Esophagus squamous epithelium (tissue), 5 donors: ENCODE data around the gene PRCC. TPM values are rescaled to one million over a fixed set of nuclear protein-coding genes. Genes with fewer than 3 reads are reported as not detected.

Source experiments
- DNase-seq: peaks from one replicate; lab custom pipeline; 2025; lab: John Stamatoyannopoulos, UW
- H3K27ac ChIP-seq, 4 donors: fragments of 200-600 bp; sonication (generic); one replicate each; pipeline ENCODE4 v1.5.1; 2016 to 2019; ENCODE audit warnings: mild to moderate bottlenecking in 1 of 4
- H3K27me3 ChIP-seq, 4 donors: fragments of 200-600 bp; sonication (generic); 1 replicate in 3 of 4; 2 replicates in 1 of 4; pipeline versions ENCODE4 v1.5.1 to v1.6.0; 2017 to 2021; ENCODE audit warnings: antibody characterized with exemption in 1 of 4
- H3K36me3 ChIP-seq, 3 donors: fragments of 200-600 bp; sonication (generic); one replicate each; pipeline ENCODE4 v1.5.1; 2016 to 2019
- H3K4me1 ChIP-seq, 3 donors: fragments of 200-600 bp; sonication (generic); one replicate each; pipeline ENCODE4 v1.5.1; 2017 to 2019
- H3K4me3 ChIP-seq, 4 donors: fragments of 200-600 bp; sonication (generic); 1 replicate in 3 of 4; 2 replicates in 1 of 4; pipeline ENCODE4 v1.5.1; 2016 to 2019; ENCODE audit warnings: mild to moderate bottlenecking in 2 of 4, moderate library complexity in 1 of 4
- H3K9me3 ChIP-seq, 3 donors: fragments of 200-600 bp; sonication (generic); one replicate each; pipeline ENCODE4 v1.5.1; 2016 to 2019
- POLR2A ChIP-seq, 4 donors: fragments of 450-650 bp; IDR thresholded peaks; one replicate each; pipeline ENCODE4 v1.6.1; 2017; ENCODE audit warnings: antibody characterized with exemption in 4 of 4, mild to moderate bottlenecking in 4 of 4, moderate library complexity in 3 of 4
- WGBS, 2 donors: methylation state at CpG; one replicate each; pipeline ENCODE4 v1.1.5; 2018; 5-methylcytosine and 5-hydroxymethylcytosine counted together
- intact Hi-C: fragments of 100-400 bp; cut with DNase I; formaldehyde crosslinking; loops from one replicate; pipeline ENCODE4 v1.15.0; 2022
- total RNA-seq, 4 donors: library from RNA; depleted of rRNA; stranded (reverse); fragments of >200 nt; gene quantifications; one replicate each; pipeline ENCODE4 v1.1.0, GENCODE V29; 2016
- TF ChIP-seq, protein P1 (sequence below), 6 experiments: fragments of 450-650 bp in 4 of 6; fragments of 200-600 bp in 2 of 6; sonication (generic) in 2 of 6; IDR thresholded peaks; one replicate each; pipeline ENCODE4 v1.5.1; 2016 to 2019; ENCODE audit warnings: antibody characterized with exemption in 6 of 6, mild to moderate bottlenecking in 4 of 6, moderate library complexity in 4 of 6
- donor health status: DM: yes; HTN: yes; CAD: no.

PRCC gene
- total RNA-seq, 4 donors from 2014 or later = 35.6 to 42.6 (median 38.3) TPM

DNA sequence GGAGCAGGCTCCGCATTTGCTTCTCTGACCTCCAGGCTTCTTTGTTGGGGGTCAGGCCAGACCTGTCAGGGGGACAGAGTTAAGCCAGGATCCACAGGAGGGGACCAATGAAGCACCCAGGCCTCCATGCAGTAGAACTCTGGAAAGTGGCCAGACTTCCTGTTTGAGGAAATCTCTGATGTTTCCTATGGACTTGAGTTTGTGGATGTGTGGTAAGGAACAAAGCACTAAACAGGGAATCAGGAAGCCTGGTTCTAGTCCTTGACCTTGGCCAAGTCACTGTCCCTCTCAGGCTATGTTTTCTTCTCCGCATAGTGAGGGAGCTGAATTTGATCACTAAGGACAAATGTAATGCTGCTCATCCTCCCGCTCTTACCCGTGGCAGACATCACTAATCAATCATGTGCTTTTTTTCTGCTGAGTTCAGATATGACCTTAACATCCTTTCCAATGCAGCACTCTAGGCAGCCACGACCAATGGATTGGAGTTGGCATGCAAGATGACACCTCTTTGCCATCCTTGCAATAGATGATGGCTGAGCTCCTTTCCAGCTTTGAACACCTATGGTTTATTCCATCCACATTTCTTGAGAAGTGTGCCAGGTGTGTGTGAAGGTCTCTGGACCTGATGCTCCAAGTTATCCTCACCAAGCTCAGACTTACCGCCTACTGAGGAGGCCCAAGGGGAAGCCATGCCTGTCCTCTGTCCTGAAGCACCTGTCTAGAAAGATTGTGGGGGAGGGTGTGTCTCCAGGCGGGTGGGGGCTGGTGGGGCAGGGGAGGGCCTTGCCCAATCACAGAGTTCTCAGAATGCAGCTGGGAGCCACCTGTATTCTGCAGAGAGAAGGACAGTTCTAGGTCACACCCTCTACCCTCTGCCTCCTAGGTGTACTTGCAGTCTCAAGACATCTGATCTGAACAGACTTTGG, 39.4 kb downstream of the PRCC start:
- 48 to 61% methylated on average over 4 to 5 of the region's 7 CpGs for WGBS, 2 donors
- Histone ChIP-seq H3K9me3 (no peaks in the 10 kb centered on the region), H3K4me3 (no peak overlapping the region), H3K4me1 (peaks cover 9 to 45% (median 29%) of the 10 kb centered on the region in 3 donors), H3K36me3 (peaks cover 0 to 5% (median under 1%) of the 10 kb centered on the region in 3 donors), H3K27ac (peak overlapping the region in 2 of 4 donors; percentile 14 to 35), H3K27me3 (no peaks in the 10 kb centered on the region)
- DNase-seq = no peak
- intact Hi-C loops = no loop called here
- TF ChIP-seq, protein P1, sequence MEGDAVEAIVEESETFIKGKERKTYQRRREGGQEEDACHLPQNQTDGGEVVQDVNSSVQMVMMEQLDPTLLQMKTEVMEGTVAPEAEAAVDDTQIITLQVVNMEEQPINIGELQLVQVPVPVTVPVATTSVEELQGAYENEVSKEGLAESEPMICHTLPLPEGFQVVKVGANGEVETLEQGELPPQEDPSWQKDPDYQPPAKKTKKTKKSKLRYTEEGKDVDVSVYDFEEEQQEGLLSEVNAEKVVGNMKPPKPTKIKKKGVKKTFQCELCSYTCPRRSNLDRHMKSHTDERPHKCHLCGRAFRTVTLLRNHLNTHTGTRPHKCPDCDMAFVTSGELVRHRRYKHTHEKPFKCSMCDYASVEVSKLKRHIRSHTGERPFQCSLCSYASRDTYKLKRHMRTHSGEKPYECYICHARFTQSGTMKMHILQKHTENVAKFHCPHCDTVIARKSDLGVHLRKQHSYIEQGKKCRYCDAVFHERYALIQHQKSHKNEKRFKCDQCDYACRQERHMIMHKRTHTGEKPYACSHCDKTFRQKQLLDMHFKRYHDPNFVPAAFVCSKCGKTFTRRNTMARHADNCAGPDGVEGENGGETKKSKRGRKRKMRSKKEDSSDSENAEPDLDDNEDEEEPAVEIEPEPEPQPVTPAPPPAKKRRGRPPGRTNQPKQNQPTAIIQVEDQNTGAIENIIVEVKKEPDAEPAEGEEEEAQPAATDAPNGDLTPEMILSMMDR (IDR thresholded peaks at IDR 0.05) = no peak
- no peak for TF ChIP-seq POLR2A (IDR thresholded peaks at IDR 0.05)

DNA sequence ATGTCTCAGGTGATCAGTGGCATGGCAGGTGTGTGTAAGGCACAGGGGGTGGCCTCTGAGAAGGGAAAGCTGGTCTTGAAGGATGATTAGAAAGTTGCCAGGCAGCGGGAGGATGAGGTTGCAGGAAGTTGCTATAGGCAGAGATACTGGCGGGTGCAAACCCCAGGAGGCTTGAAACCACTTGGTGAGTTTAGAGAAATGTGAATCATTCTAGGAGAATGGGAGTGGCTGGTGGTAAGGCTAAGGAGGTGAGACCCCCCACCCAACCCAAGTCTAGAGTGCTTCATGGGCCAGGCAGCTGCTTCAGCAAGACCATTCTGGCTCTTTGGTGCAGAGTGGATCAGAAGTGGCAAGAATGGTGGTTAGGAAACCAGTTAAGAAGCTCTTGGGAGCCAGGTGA, 40.3 kb downstream of the PRCC start:
- DNase-seq = no peak
- 83 to 86% methylated on average over 2 of the region's 2 CpGs for WGBS, 2 donors
- no peaks in the 10 kb centered on the region for H3K9me3 ChIP-seq
- H3K4me3 ChIP-seq = no peak overlapping the region
- intact Hi-C loops = no loop called here
- peaks cover 9 to 42% (median 29%) of the 10 kb centered on the region in 3 donors for H3K4me1 ChIP-seq
- TF ChIP-seq POLR2A (IDR thresholded peaks at IDR 0.05) = no peak
- TF ChIP-seq, protein P1 (IDR thresholded peaks at IDR 0.05) = no peak
- H3K27me3 ChIP-seq = peaks cover 0 to 4% (median 0%) of the 10 kb centered on the region in 4 donors
- H3K36me3 ChIP-seq = no peaks in the 10 kb centered on the region
- H3K27ac ChIP-seq = no peak overlapping the region

DNA sequence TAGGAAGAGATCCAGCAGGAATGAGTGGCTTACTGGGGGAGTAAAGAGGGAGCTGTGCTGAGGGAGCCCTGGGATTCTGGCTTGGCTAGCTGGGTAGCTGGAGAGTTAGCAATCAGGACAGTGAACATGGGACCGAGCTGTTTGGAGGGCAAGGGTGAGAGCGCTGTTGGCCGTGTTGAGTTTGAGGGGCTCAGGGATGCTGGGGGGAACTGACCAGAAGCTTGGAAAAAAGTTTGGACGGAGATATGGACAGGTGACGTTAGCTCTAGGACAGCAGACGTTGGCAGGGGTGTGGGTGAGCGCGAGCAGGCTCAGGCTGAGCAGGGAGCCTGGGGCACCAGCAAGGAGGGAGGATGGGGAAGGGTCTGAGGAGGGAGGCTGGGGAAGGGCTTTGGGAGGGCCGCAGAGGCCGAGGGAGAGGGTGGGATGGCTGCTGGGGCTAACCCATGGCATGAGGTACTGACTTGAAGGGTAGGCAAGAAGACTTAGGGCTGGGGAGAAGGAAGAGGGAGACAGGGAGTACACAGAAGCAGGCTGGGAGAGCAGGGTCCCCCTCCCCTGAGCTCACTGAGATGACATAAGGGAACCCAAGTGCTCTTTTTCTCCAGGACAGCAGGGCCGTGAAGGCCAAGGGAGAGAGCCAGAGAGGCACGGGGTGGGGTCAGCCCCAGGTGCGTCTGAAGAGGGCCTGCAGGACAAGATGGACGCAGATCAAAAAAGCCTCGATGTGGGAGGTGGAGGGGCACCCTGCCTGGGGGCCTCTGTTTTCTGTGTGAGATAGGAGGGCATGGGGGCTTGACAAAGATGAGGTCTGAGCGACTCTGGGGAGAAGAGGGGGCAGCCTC, 41.1 kb downstream of the PRCC start:
- H3K27me3 ChIP-seq = peaks cover 0 to 10% (median 0%) of the 10 kb centered on the region in 4 donors
- no peaks in the 10 kb centered on the region for H3K36me3 ChIP-seq
- H3K9me3 ChIP-seq = no peaks in the 10 kb centered on the region
- intact Hi-C loops = no loop called here
- 83 to 89% methylated on average over 16 of the region's 16 CpGs for WGBS, 2 donors
- TF ChIP-seq, protein P1 (IDR thresholded peaks at IDR 0.05) = no peak
- TF ChIP-seq POLR2A (IDR thresholded peaks at IDR 0.05) = no peak
- no peak for DNase-seq
- H3K4me1 ChIP-seq = peaks cover 11 to 49% (median 32%) of the 10 kb centered on the region in 3 donors
- H3K4me3 ChIP-seq = no peak overlapping the region
- no peak overlapping the region for H3K27ac ChIP-seq

DNA sequence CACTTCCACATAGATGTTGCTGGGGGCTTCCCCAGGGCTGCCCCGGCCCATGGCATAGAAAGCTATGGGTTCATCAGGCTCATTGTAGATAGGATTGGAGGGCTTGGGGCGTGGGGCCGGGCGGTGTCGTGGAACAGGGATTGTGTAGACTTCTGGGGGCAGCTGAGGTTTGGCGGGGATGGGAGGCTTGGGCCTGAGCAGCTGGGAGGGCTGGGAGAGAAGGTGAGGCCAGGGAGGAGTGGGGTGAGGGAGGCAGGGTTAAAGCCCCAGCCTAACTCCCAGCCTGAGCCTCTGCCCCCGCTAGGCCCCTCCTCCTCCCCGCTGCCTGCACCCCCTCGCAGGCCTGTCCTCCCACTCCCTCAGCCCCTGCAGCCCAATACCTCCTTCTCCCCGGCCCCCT, 41.9 kb downstream of the PRCC start:
- peaks cover 20 to 49% (median 37%) of the 10 kb centered on the region in 3 donors for H3K4me1 ChIP-seq
- intact Hi-C loops = no loop called here
- 96 to 100% methylated on average over 3 to 4 of the region's 10 CpGs for WGBS, 2 donors

More for the DNA sequence above, 41.9 kb downstream of the PRCC start:
- Histone ChIP-seq H3K36me3 (no peaks in the 10 kb centered on the region), H3K4me3 (no peak overlapping the region), H3K27ac (no peak overlapping the region), H3K27me3 (peaks cover 0 to 12% (median 0%) of the 10 kb centered on the region in 4 donors), H3K9me3 (no peaks in the 10 kb centered on the region)
- no peak for TF ChIP-seq POLR2A (IDR thresholded peaks at IDR 0.05)
- TF ChIP-seq, protein P1 (IDR thresholded peaks at IDR 0.05) = no peak
- DNase-seq = no peak
